CD4-positive, alpha-beta T cell (primary cell): ENCODE measurements around the gene PRSS50. TPM values are rescaled to one million over a fixed set of nuclear protein-coding genes. Genes with fewer than 3 reads are reported as not detected.

Experiments used
- ATAC-seq: fragments of 200-7000 bp; cut with Tn5 transposase; one replicate; pipeline ENCODE4 v1.10.0; 2022; ENCODE audit warnings: mild to moderate bottlenecking; ENCODE audit not compliant: poor library complexity
- CTCF ChIA-PET: fragments of 350-600 bp; sonication (Branson Sonifier 250); formaldehyde crosslinking; loops from one replicate; lab custom pipeline; 2021; ENCODE audit warnings: antibody characterized with exemption, inconsistent platforms; lab: Charles Lee
- POLR2A ChIA-PET: fragments of 350-600 bp; sonication (Branson Sonifier 250); formaldehyde crosslinking; loops from one replicate; lab custom pipeline; 2021; ENCODE audit warnings: antibody characterized with exemption, inconsistent platforms; lab: Charles Lee
- DNase-seq, 14 experiments: peaks; one replicate each; pipeline ENCODE4 v3.0.0-alpha.2; 2013 to 2020; ENCODE audit warnings: mixed read lengths in 2 of 14
- H3K27ac ChIP-seq, 2 donors: one replicate each; pipeline versions ENCODE4 v1.5.1 to v1.7.0; 2013; ENCODE audit warnings: low read length in 2 of 2, low read depth in 1 of 2, mild to moderate bottlenecking in 1 of 2
- H3K27me3 ChIP-seq, 2 experiments: 1 replicate in 1 of 2; 2 replicates in 1 of 2; pipeline versions ENCODE4 v1.6.1 to v1.7.0; 2013; ENCODE audit warnings: low read length in 2 of 2, control low read depth in 1 of 2, mild to moderate bottlenecking in 1 of 2, moderate library complexity in 1 of 2; ENCODE audit not compliant: insufficient read depth in 2 of 2, control insufficient read depth in 1 of 2
- H3K36me3 ChIP-seq: one replicate; pipeline ENCODE4 v1.6.1; 2013; ENCODE audit warnings: low read length, control low read depth; ENCODE audit not compliant: insufficient read depth
- H3K4me1 ChIP-seq: one replicate; pipeline ENCODE4 v1.6.1; 2013; ENCODE audit warnings: low read length, control low read depth; ENCODE audit not compliant: insufficient read depth
- H3K4me3 ChIP-seq: one replicate; pipeline ENCODE4 v1.5.1; 2013; ENCODE audit warnings: mild to moderate bottlenecking, low read length, moderate library complexity
- H3K9me3 ChIP-seq, 2 experiments: 1 replicate in 1 of 2; 2 replicates in 1 of 2; pipeline versions ENCODE4 v1.6.1 to v1.7.0; 2013; ENCODE audit warnings: low read length in 2 of 2, mild to moderate bottlenecking in 2 of 2, control low read depth in 1 of 2, moderate library complexity in 1 of 2; ENCODE audit not compliant: control insufficient read depth in 1 of 2, insufficient read depth in 1 of 2
- H3K27ac Mint-ChIP-seq: one replicate; pipeline ENCODE4 v1.8.0; 2020; ENCODE audit warnings: mixed read lengths
- H3K27me3 Mint-ChIP-seq: one replicate; pipeline ENCODE4 v1.8.0; 2021; ENCODE audit warnings: mixed read lengths
- H3K36me3 Mint-ChIP-seq: one replicate; pipeline ENCODE4 v1.8.0; 2021; ENCODE audit warnings: low read depth, mixed read lengths
- H3K4me1 Mint-ChIP-seq: one replicate; pipeline ENCODE4 v1.8.0; 2021; ENCODE audit warnings: low read depth, mixed read lengths
- H3K4me3 Mint-ChIP-seq: one replicate; pipeline ENCODE4 v1.8.0; 2020; ENCODE audit warnings: mild to moderate bottlenecking, mixed read lengths
- H3K9me3 Mint-ChIP-seq: one replicate; pipeline ENCODE4 v1.8.0; 2020; ENCODE audit warnings: mixed read lengths
- CTCF ChIP-seq: fragments of 200-600 bp; IDR thresholded peaks from one replicate; pipeline ENCODE4 v1.8.0; 2022; ENCODE audit warnings: antibody characterized with exemption, mild to moderate bottlenecking
- intact Hi-C, 2 experiments: fragments of 100-400 bp; cut with DNase I in 1 of 2; cut with micrococcal nuclease in 1 of 2; formaldehyde crosslinking; loops; one replicate each; pipeline versions ENCODE4 v1.15.1 to v1.9.0; 2023 to 2025; cut with DNase I, micrococcal nuclease
- total RNA-seq, 174 experiments: library from RNA in 2 of 174; stranded (reverse) in 2 of 174; gene quantifications; one replicate each; pipeline ENCODE4 v1.2.3 and lab custom pipeline; 2021 to 2026

PRSS50 gene
- total RNA-seq, 2 experiments from 2014 or later: not detected

DNA sequence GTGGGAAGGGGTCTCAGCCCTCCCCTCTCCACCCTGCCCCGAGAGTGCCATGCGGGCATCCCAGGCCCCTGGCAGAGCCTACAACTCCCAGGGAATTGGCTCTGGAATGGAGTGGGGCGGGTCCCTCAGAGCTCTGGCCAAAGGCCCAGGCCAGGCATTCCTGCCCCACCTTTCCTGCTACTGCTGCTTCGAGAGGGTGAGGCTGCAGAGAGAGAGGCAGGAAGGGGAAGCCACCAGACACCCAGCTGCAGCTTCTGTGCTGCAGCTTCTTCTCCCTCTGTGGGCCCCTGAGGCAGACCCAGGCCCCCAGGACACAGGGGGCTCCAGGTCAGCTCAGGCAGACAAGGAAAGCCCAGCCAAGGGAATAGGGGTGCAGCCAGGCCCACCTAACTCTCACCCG, 26.9 kb downstream of the PRSS50 start:
- DNase-seq (peak in 1 of 14 experiments; percentile 36), ATAC-seq (no peak)
- CTCF ChIA-PET: no interaction called here
- no peaks in the 10 kb centered on the region for H3K9me3 ChIP-seq
- Mint-ChIP-seq H3K4me3 (peak overlapping the region; percentile 75), H3K9me3 (no peaks in the 10 kb centered on the region), H3K4me1 (peaks cover 54% of the 10 kb centered on the region), H3K36me3 (peaks cover 11% of the 10 kb centered on the region), H3K27ac (peak overlapping the region; percentile 90), H3K27me3 (no peaks in the 10 kb centered on the region)
- no peaks in the 10 kb centered on the region for H3K27me3 ChIP-seq
- no peak overlapping the region for H3K27ac ChIP-seq
- H3K4me1 ChIP-seq: peaks cover 61% of the 10 kb centered on the region
- no peak overlapping the region for H3K4me3 ChIP-seq
- POLR2A ChIA-PET: interaction anchor here (0.8 kb wide), 1 partner anchor 702 kb away, joined by 3 read pairs; no protein-coding TSS in a partner anchor
- intact Hi-C loops: loop anchor here in 1 of 2 experiments (10.0 kb wide), 1 partner anchor 474 kb away; the partner anchor contains the start of gene SETD2
- no peak for TF ChIP-seq CTCF
- peaks cover 24% of the 10 kb centered on the region for H3K36me3 ChIP-seq

DNA sequence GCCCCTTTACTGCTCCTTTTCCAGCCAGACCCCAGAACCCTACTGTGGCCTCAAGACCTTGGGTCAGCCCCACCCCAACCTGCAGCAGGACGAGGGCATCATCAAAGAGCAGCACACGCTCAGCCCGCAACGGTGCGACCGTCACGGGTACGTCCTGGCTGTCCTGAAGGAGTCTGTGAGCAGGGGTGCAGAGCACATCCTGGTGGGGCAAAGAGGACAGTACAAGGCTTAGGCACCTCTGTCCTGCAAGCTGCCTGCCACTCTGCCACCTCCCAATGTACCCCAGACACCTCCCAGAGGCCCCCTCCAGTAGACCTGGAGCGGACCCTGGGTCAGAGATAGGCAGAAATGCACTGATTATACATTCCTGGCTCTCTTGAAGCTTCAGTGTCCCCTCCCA, 32.2 kb downstream of the PRSS50 start:
- TF ChIP-seq CTCF: no peak
- Mint-ChIP-seq H3K9me3 (no peaks in the 10 kb centered on the region), H3K27ac (no peak overlapping the region), H3K4me1 (peaks cover 8% of the 10 kb centered on the region), H3K4me3 (no peak overlapping the region), H3K36me3 (peaks cover 49% of the 10 kb centered on the region), H3K27me3 (no peaks in the 10 kb centered on the region)
- ATAC-seq (no peak), DNase-seq (no peak)
- H3K4me1 ChIP-seq: peaks cover 9% of the 10 kb centered on the region
- H3K27me3 ChIP-seq: no peaks in the 10 kb centered on the region
- no peaks in the 10 kb centered on the region for H3K9me3 ChIP-seq
- POLR2A ChIA-PET: no interaction called here
- CTCF ChIA-PET: no interaction called here
- H3K27ac ChIP-seq: no peak overlapping the region
- intact Hi-C loops: no loop called here
- peaks cover 49% of the 10 kb centered on the region for H3K36me3 ChIP-seq
- no peak overlapping the region for H3K4me3 ChIP-seq

DNA sequence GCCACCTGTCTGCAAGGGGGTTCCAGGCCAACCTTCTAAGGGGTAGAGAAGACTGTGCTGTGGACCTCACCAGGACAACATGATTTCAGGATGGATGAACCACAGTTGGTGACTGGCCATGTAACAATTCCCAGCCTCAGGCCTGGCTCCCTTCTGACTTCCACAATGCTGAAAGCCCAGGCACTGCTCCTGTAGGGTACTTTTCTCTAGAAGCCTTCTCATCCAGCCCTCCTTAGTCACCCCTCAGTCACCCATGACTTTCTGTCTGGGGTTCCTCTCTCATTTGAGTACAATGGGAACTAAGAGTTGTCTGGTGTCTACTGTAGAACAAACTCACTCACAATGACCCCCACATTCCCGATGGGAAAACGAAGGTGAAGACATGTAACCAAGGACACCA, 32.8 kb downstream of the PRSS50 start:
- Mint-ChIP-seq H3K4me3 (no peak overlapping the region), H3K27me3 (no peaks in the 10 kb centered on the region), H3K27ac (no peak overlapping the region), H3K4me1 (peaks cover 4% of the 10 kb centered on the region), H3K9me3 (no peaks in the 10 kb centered on the region), H3K36me3 (peaks cover 54% of the 10 kb centered on the region)
- Histone ChIP-seq H3K27me3 (no peaks in the 10 kb centered on the region), H3K4me1 (peaks cover 3% of the 10 kb centered on the region), H3K27ac (no peak overlapping the region), H3K36me3 (peaks cover 49% of the 10 kb centered on the region), H3K9me3 (no peaks in the 10 kb centered on the region), H3K4me3 (no peak overlapping the region)
- CTCF ChIA-PET: no interaction called here
- DNase-seq (no peak), ATAC-seq (no peak)
- POLR2A ChIA-PET: no interaction called here
- intact Hi-C loops: no loop called here
- no peak for TF ChIP-seq CTCF
